ENCODE results near the gene KCNH2. TPM values are rescaled to one million over a fixed set of nuclear protein-coding genes. Genes with fewer than 3 reads are reported as not detected.
"Not testable (repeated sequence)": the region's sequence is repeated elsewhere in the genome, so short reads cannot be mapped to it uniquely, and the experiment has no call there.

The KCNH2 gene
- total and polyA plus RNA-seq, 5 donors = 113 to 163 (median 132) TPM

GRCh38 chr7:151012911-151013347 is 34.8 kb upstream of the KCNH2 start:
- ATAC-seq = peak in 1 of 2 donors; percentile 4
- Histone ChIP-seq H3K9me3 (ENCODE audit: control insufficient read depth, low read length) (no peaks in the 10 kb centered on the region), H3K4me1 (ENCODE audit: control insufficient read depth, insufficient read depth, low read length) (no peaks in the 10 kb centered on the region), H3K27me3 (ENCODE audit: control insufficient read depth, insufficient read depth) (no peaks in the 10 kb centered on the region), H3K4me3 (ENCODE audit: low read length) (no peak overlapping the region), H3K27ac (ENCODE audit: low read length) (no peak overlapping the region)
- DNase-seq = peak in 1 of 3 donors; percentile 64
- whole genome bisulfite sequencing = 37% methylated on average over 23 of the region's 23 CpGs
- intact Hi-C loops (cut with DNase I) = loop anchor here in 1 of 4 donors (10.0 kb wide), 1 partner anchor 102 kb away; no protein-coding TSS in a partner anchor

GRCh38 chr7:151012031-151012692 is 34.0 kb upstream of the KCNH2 start:
- Histone ChIP-seq H3K4me3 (ENCODE audit: low read length) (no peak overlapping the region), H3K9me3 (ENCODE audit: control insufficient read depth, low read length) (no peaks in the 10 kb centered on the region), H3K27ac (ENCODE audit: low read length) (no peak overlapping the region), H3K27me3 (ENCODE audit: control insufficient read depth, insufficient read depth) (no peaks in the 10 kb centered on the region), H3K4me1 (ENCODE audit: control insufficient read depth, insufficient read depth, low read length) (no peaks in the 10 kb centered on the region)
- ATAC-seq (no peak), DNase-seq (peak in 1 of 3 donors; percentile 43)
- 70% methylated on average over 6 of the region's 6 CpGs for WGBS
- intact Hi-C loops (cut with DNase I) = loop anchor here in 1 of 4 donors (10.0 kb wide), 1 partner anchor 103 kb away; no protein-coding TSS in a partner anchor

- H3K4me1 ChIP-seq (ENCODE audit: control insufficient read depth, insufficient read depth, low read length); H3K9me3 ChIP-seq (ENCODE audit: control insufficient read depth, low read length); ATAC-seq; H3K4me3 ChIP-seq (ENCODE audit: low read length); H3K27me3 ChIP-seq (ENCODE audit: control insufficient read depth, insufficient read depth); H3K27ac ChIP-seq (ENCODE audit: low read length): not testable (repeated sequence)
- 93% methylated on average over 12 of the region's 12 CpGs for WGBS
- DNase-seq = peak in 1 of 3 donors; percentile 51
- intact Hi-C loops (cut with DNase I) = loop anchor here in 1 of 4 donors (10.0 kb wide), 1 partner anchor 103 kb away; no protein-coding TSS in a partner anchor
Observed at GRCh38 chr7:151011616-151012015, 33.5 kb upstream of the KCNH2 start.

- Histone ChIP-seq H3K4me3 (ENCODE audit: low read length) (no peak overlapping the region), H3K27me3 (ENCODE audit: control insufficient read depth, insufficient read depth) (no peaks in the 10 kb centered on the region), H3K4me1 (ENCODE audit: control insufficient read depth, insufficient read depth, low read length) (no peaks in the 10 kb centered on the region), H3K27ac (ENCODE audit: low read length) (no peak overlapping the region), H3K9me3 (ENCODE audit: control insufficient read depth, low read length) (no peaks in the 10 kb centered on the region)
- WGBS = 58% methylated on average over 1 of the region's 1 CpG
- ATAC-seq (no peak), DNase-seq (no peak)
- intact Hi-C loops (cut with DNase I) = loop anchor here in 1 of 4 donors (10.0 kb wide), 1 partner anchor 104 kb away; no protein-coding TSS in a partner anchor
Observed at GRCh38 chr7:151011097-151011409, 32.9 kb upstream of the KCNH2 start.

GRCh38 chr7:151010307-151011096 is 32.4 kb upstream of the KCNH2 start:
- Histone ChIP-seq H3K27me3 (ENCODE audit: control insufficient read depth, insufficient read depth) (no peaks in the 10 kb centered on the region), H3K4me1 (ENCODE audit: control insufficient read depth, insufficient read depth, low read length) (no peaks in the 10 kb centered on the region), H3K9me3 (ENCODE audit: control insufficient read depth, low read length) (no peaks in the 10 kb centered on the region), H3K4me3 (ENCODE audit: low read length) (no peak overlapping the region), H3K27ac (ENCODE audit: low read length) (no peak overlapping the region)
- peak in 2 of 3 donors; percentile 65 to 67 for DNase-seq
- no peak for ATAC-seq
- WGBS = 43% methylated on average over 18 of the region's 18 CpGs
- intact Hi-C loops (cut with DNase I) = loop anchor here in 1 of 4 donors (10.0 kb wide), 1 partner anchor 104 kb away; no protein-coding TSS in a partner anchor

GRCh38 chr7:151010037-151010306 is 31.9 kb upstream of the KCNH2 start:
- H3K4me1 ChIP-seq (ENCODE audit: control insufficient read depth, insufficient read depth, low read length) = no peaks in the 10 kb centered on the region
- H3K4me3 ChIP-seq (ENCODE audit: low read length) = no peak overlapping the region
- no peak overlapping the region for H3K27ac ChIP-seq (ENCODE audit: low read length)
- ATAC-seq (no peak), DNase-seq (peak in 1 of 3 donors; percentile 53)
- intact Hi-C loops (cut with DNase I) = loop anchor here in 1 of 4 donors (10.0 kb wide), 1 partner anchor 105 kb away; no protein-coding TSS in a partner anchor
- no peaks in the 10 kb centered on the region for H3K9me3 ChIP-seq (ENCODE audit: control insufficient read depth, low read length)
- WGBS = 55% methylated on average over 7 of the region's 7 CpGs
- no peaks in the 10 kb centered on the region for H3K27me3 ChIP-seq (ENCODE audit: control insufficient read depth, insufficient read depth)

- Histone ChIP-seq H3K27me3 (ENCODE audit: control insufficient read depth, insufficient read depth) (no peaks in the 10 kb centered on the region), H3K4me1 (ENCODE audit: control insufficient read depth, insufficient read depth, low read length) (no peaks in the 10 kb centered on the region), H3K27ac (ENCODE audit: low read length) (no peak overlapping the region), H3K9me3 (ENCODE audit: control insufficient read depth, low read length) (no peaks in the 10 kb centered on the region), H3K4me3 (ENCODE audit: low read length) (no peak overlapping the region)
- 73% methylated on average over 22 of the region's 22 CpGs for WGBS
- peak in 2 of 3 donors; percentile 59 to 61 for DNase-seq
- intact Hi-C loops (cut with DNase I) = loop anchor here in 1 of 4 donors (10.0 kb wide), 1 partner anchor 105 kb away; no protein-coding TSS in a partner anchor
- no peak for ATAC-seq
Observed at GRCh38 chr7:151009327-151010036, 31.4 kb upstream of the KCNH2 start.

- WGBS = 37% methylated on average over 40 of the region's 40 CpGs
- peak; percentile 56 to 63 for ATAC-seq
- intact Hi-C loops (cut with DNase I) = no loop called here
- H3K9me3 ChIP-seq (ENCODE audit: control insufficient read depth, low read length) = no peaks in the 10 kb centered on the region
- DNase-seq = peak; percentile 85 to 94 (median 93)
- no peak overlapping the region for H3K27ac ChIP-seq (ENCODE audit: low read length)
- H3K27me3 ChIP-seq (ENCODE audit: control insufficient read depth, insufficient read depth) = no peaks in the 10 kb centered on the region
- H3K4me1 ChIP-seq (ENCODE audit: control insufficient read depth, insufficient read depth, low read length) = no peaks in the 10 kb centered on the region
- no peak overlapping the region for H3K4me3 ChIP-seq (ENCODE audit: low read length)
Observed at GRCh38 chr7:151008511-151009323, 30.6 kb upstream of the KCNH2 start.

GRCh38 chr7:151008143-151008510 is 30.0 kb upstream of the KCNH2 start:
- DNase-seq (peak; percentile 65 to 78 (median 71)), ATAC-seq (peak; percentile 63 to 68)
- no peaks in the 10 kb centered on the region for H3K9me3 ChIP-seq (ENCODE audit: control insufficient read depth, low read length)
- no peaks in the 10 kb centered on the region for H3K27me3 ChIP-seq (ENCODE audit: control insufficient read depth, insufficient read depth)
- H3K4me1 ChIP-seq (ENCODE audit: control insufficient read depth, insufficient read depth, low read length) = no peaks in the 10 kb centered on the region
- intact Hi-C loops (cut with DNase I) = no loop called here
- H3K27ac ChIP-seq (ENCODE audit: low read length) = no peak overlapping the region
- 18% methylated on average over 11 of the region's 11 CpGs for WGBS
- no peak overlapping the region for H3K4me3 ChIP-seq (ENCODE audit: low read length)

- H3K27ac ChIP-seq (ENCODE audit: low read length) = no peak overlapping the region
- intact Hi-C loops (cut with DNase I) = no loop called here
- peak; percentile 66 to 84 (median 83) for DNase-seq
- H3K9me3 ChIP-seq (ENCODE audit: control insufficient read depth, low read length) = no peaks in the 10 kb centered on the region
- no peaks in the 10 kb centered on the region for H3K4me1 ChIP-seq (ENCODE audit: control insufficient read depth, insufficient read depth, low read length)
- WGBS = 66% methylated on average over 7 of the region's 7 CpGs
- H3K27me3 ChIP-seq (ENCODE audit: control insufficient read depth, insufficient read depth) = no peaks in the 10 kb centered on the region
- ATAC-seq = peak; percentile 68 to 71
- H3K4me3 ChIP-seq (ENCODE audit: low read length) = no peak overlapping the region
Observed at GRCh38 chr7:151007469-151007898, 29.4 kb upstream of the KCNH2 start.
